Esophagus (tissue), 2 donors: Measurements from ENCODE around the gene CYP4V2. TPM values are rescaled to one million over a fixed set of nuclear protein-coding genes. Genes with fewer than 3 reads are reported as not detected.

Experiments
- H3K27ac ChIP-seq, 2 donors: one replicate each; pipeline ENCODE4 v1.5.1; 2013; ENCODE audit warnings: low read depth in 2 of 2, mild to moderate bottlenecking in 2 of 2, inconsistent platforms in 1 of 2, low read length in 1 of 2, moderate library complexity in 1 of 2
- H3K27me3 ChIP-seq, 2 donors: one replicate each; pipeline ENCODE4 v1.6.1; 2013; ENCODE audit warnings: low read length in 2 of 2, control low read depth in 1 of 2, mild to moderate bottlenecking in 1 of 2; ENCODE audit not compliant: insufficient read depth in 2 of 2, control insufficient read depth in 1 of 2
- H3K36me3 ChIP-seq, 2 donors: one replicate each; pipeline ENCODE4 v1.6.1; 2013; ENCODE audit warnings: low read length in 1 of 2; ENCODE audit not compliant: control insufficient read depth in 2 of 2, insufficient read depth in 2 of 2
- H3K4me1 ChIP-seq, 2 donors: one replicate each; pipeline ENCODE4 v1.6.1; 2013; ENCODE audit warnings: low read length in 1 of 2; ENCODE audit not compliant: control insufficient read depth in 2 of 2, insufficient read depth in 2 of 2
- H3K4me3 ChIP-seq, 2 donors: one replicate each; pipeline ENCODE4 v1.5.1; 2013; ENCODE audit warnings: low read length in 2 of 2, mild to moderate bottlenecking in 2 of 2, low read depth in 1 of 2, moderate library complexity in 1 of 2
- H3K9me3 ChIP-seq, 2 donors: one replicate each; pipeline ENCODE4 v1.6.1; 2013; ENCODE audit warnings: mild to moderate bottlenecking in 2 of 2, low read depth in 1 of 2, low read length in 1 of 2, moderate library complexity in 1 of 2; ENCODE audit not compliant: control insufficient read depth in 2 of 2, insufficient read depth in 1 of 2
- WGBS, 2 donors: extraction: QIAGEN DNeasy Blood & Tissue Kit; methylation state at CpG; one replicate each; pipeline ENCODE4 v1.1.7; 2013; 5-methylcytosine and 5-hydroxymethylcytosine counted together
- polyA plus RNA-seq, 2 donors: library from polyadenylated mRNA; stranded (reverse); fragments of 200-250 nt; gene quantifications; one replicate each; pipeline ENCODE4 v1.2.3, GENCODE V29; 2013
- donor health status: healthy with polysubstance abuse.
- donor health status: Bipolar disorder and iron deficiency.

The CYP4V2 gene
- polyA plus RNA-seq, 2 donors, result 4.4 to 6.4 TPM

DNA sequence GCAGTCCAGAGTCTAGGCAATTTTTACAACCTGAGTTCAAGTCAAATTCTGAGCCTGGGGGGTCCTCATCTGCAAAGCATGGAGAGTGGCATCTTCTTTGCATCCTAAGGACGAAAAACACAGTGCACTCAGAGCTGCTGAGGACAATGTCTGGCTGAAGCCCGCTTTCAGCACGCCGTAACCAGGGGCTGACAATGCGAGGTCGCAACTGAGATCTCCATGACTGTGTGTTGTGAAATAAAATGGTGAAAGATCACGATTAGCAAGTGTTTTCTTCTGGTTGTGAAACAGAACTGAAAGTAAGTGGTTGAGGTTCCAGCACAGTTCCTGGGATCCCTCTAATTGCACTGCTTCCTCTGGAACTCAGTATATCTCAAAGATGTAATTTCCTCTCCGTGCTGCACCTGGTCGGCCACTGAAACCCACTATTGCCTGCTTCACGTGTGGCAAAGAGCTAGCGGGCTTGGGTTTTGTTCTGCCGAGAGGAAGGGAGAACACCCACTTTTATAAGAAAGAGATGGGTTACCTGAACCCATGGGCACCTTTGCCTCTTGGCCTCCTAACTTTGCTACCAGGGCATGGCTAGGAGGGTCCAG, 66.9 kb downstream of the CYP4V2 start:
- H3K4me1 ChIP-seq, result peaks cover 0 to 3% of the 10 kb centered on the region in 2 donors
- 90 to 92% methylated on average over 12 of the region's 12 CpGs for WGBS, 2 donors

DNA sequence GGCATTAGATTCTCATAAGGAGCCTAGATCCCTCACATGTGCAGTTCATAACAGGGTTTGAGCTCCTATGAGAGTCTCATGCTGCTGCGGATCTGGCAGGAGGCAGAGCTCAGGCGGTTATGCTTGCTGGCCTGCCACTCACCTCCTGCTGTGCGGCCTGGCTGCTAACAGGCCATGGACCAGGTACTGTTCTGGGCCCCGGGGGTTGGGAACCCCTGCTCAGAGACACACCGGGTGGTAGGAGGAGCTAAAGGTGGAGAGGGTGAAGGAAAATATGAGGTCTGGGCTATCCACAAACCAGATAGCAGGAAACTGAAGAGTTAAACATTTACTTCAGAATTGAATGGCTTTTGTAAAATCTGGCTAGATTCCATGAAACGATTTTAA, 68.7 kb downstream of the CYP4V2 start:
- Histone ChIP-seq H3K4me1 (peaks cover 0 to 3% of the 10 kb centered on the region in 2 donors), H3K9me3 (no peaks in the 10 kb centered on the region), H3K4me3 (no peak overlapping the region), H3K27ac (no peak overlapping the region), H3K27me3 (no peaks in the 10 kb centered on the region), H3K36me3 (no peaks in the 10 kb centered on the region)
- WGBS, 2 donors, result 68 to 71% methylated on average over 6 of the region's 6 CpGs

More for the DNA sequence above, 66.9 kb downstream of the CYP4V2 start:
- no peak overlapping the region for H3K4me3 ChIP-seq
- H3K36me3 ChIP-seq, result no peaks in the 10 kb centered on the region
- H3K27ac ChIP-seq, result no peak overlapping the region
- H3K9me3 ChIP-seq, result no peaks in the 10 kb centered on the region
- no peaks in the 10 kb centered on the region for H3K27me3 ChIP-seq

Other genes with a start within 250 kb of the CYP4V2 start
- 1 to 10 TPM; 2.1 to 3.6 TPM for gene TLR3, start 122.4 kb upstream of the CYP4V2 start, polyA plus RNA-seq
- gene FAM149A, start 86.9 kb upstream of the CYP4V2 start, polyA plus RNA-seq, result 1 to 10 TPM; 3.2 to 6.7 TPM
- under 1 TPM; 0.12 to 0.26 TPM for gene KLKB1, start 35.9 kb downstream of the CYP4V2 start, polyA plus RNA-seq
- gene F11, start 74.6 kb downstream of the CYP4V2 start, polyA plus RNA-seq, result not detected